NCI-H748 treated with DMSO at 0.1 percent for 48 hours (cell line): ENCODE measurements around the gene CHKA.

Experiments
- DNase-seq: peaks from one replicate; lab custom pipeline; 2025; lab: John Stamatoyannopoulos, UW

CHKA gene

DNA sequence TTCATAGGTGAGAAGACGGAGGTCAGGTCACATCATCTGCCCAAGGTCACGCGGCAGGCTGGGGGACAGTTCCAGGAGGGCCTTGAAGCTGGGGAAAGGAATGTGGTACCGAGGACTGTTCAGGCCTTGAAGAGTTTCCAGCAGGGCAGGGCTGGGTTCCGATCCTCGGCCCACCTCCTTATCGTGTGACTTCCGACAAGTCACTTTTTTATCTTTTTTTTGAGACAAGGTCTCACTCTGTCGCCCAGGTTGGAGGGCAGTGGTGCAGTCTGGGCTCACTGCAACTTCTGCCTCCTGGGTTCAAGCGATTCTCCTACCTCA, 90.1 kb downstream of the CHKA start:
- no peak for DNase-seq

DNA sequence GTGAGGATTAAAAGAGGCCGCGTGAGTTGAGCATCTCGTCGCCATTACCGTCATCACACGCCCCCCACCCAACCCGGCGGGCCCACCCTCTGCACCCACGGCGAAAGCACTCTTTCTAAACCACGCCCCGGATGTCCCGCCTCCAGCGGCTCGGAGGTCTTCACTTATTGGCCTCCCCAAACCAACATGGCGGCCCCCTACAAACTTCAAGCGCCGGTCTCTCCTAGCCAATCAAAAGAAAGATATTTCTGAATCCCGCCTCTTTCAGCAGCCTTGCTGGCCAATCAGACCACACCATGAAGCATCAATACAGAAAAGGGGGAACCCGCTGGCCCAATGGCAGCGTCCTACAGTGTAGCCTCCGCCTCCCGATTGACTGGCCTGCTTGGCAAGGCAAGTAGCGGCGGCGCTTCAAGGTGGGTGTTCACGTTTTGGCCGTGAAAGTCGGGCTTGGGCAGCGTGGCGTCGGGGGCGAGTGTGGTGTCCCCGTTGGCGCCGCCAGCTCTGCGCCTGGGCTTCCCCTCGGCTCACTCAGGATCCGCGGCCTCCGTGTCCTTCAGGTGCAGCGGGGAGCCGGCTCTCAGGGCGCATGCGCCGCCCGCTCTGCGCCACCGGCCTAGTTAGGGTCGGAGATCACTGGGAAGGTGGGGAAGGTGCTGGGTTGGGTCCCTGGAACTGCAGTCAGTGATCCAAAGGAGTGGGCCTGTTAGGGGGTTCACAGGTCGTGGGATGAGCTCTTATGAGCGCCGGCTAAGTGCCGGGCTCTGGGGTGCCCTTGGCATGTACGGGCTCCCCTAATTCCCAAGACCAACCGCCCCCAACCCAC, 90.7 kb downstream of the CHKA start, which contains the start of gene NDUFS8:
TSS of gene NDUFS8 (plus strand) at position 364 of the 826 bp plus-strand sequence. CDS start 1,471 bp downstream, outside the sequence.
- peak; percentile 99 for DNase-seq

DNA sequence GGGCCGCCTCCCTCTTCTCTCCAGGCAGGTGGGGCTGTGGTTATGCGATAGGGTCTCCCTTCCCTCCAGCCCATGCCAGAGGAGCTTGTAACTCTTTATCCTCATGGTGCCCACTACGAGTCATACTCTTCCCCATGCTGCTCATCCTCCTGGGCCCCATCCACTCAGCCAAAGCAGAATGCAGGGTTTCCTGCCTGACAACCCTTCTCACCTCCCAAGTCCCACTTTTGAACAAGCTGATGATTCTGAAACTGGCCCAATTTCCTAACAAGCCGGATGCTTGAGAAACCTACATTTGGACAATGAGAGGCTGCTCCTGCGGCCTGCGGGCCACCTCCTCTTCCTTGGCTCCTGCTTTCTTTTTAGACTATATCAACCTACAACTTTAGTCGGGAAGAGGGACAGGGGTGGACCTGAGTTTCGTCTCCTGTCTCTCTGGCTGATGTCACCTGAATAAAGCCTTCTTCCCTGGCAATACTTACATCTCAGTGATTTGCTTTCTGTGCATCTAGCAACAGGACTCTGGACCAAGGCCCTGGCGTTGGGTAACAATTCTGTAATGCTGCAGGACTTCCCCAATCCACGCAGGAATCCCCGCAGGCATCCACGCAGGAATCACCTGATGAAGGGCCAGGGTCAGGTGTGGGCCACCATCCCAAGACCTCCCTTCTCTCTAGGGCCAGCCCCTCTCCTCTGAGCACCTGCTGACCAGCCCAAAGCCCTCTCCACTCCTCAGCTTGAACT, 92.2 kb downstream of the CHKA start:
- DNase-seq: no peak

DNA sequence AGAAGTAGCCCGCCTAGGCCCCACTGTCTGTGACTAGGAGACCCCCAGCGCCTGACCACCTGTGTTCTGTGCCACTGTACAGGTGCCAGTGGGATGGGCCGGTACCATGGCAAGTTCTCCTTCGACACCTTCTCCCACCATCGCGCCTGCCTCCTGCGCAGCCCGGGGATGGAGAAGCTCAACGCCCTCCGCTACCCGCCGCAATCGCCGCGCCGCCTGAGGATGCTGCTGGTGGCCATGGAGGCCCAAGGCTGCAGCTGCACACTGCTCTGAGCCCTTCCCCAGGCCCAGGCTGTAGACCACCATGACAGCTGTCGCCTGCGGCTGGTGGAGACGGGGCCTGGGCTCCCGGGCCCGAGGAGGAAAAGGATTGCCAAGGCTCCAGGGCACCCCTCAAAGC, 93.5 kb downstream of the CHKA start:
- no peak for DNase-seq

DNA sequence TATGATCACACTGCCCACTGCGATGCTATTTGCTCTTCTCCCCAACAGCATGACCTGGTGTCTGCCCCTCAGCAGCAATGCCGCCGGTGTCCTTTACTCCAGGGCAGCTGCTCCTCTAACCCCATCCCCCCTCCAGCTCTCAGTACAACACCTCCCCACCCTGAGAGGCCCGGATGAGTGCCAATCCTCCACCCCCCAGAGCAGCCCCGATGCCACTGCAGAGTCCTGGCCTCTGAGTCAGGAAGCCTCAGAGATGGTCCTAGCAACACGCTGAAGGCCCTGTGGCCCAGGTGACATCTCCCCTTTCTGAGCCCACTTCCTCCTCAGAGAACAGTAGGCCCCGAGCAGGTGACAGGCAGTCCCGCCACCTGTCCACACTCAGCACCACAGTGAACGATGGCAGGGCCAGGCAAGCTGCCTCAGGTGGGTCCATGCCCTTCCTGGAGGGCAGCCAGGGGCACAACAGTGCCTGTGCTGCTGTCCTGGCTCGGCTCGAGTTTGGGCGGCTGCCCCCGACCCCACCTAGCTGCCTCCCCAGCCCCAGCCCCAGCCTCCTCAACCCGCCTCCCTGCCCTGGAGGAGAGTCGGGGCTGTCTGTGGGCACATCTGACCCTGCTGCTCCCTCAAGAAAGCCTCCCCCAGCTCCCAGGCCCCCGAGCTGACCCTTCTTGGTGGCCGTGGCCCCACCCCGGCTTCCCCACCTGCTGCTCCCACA, 94.6 kb downstream of the CHKA start:
- DNase-seq: no peak

DNA sequence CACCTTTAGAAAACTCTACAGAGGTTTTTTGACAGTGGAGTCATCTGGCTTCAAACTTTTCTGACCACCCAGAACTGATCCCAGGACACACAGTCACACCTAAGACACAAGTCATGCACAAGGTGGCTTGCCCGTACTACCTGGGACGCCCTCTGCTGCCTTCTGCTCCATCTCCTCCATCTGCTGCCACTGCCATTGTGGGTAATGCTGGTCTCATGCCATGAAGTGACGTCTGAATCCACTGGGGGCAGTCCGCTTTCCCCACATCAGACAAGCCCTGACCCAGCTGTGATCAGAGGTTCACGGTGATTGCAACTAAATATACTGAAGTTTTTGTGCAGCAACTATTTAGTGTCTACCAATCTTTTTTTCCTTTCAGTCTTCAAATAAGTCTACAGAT, 96.1 kb downstream of the CHKA start:
- DNase-seq: no peak

DNA sequence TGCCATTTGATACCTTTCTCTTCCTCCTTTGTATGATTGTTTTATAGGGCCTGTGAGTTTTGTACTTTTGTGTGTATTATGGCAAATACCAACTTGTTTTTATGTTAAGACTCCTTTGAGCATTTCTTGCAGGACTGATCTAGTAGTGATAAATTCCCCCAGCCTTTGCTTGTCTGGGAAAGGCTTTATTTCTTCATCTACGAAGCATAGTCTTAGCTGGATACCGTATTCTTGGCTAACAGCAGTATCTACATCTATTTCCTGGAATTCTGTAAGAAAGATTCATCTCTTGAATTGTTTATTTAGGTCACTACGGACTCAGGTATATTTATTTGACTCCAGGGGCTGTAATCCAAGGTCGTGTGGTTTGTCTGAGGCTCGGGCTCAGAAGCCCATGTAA, 96.7 kb downstream of the CHKA start:
- DNase-seq: no peak

DNA sequence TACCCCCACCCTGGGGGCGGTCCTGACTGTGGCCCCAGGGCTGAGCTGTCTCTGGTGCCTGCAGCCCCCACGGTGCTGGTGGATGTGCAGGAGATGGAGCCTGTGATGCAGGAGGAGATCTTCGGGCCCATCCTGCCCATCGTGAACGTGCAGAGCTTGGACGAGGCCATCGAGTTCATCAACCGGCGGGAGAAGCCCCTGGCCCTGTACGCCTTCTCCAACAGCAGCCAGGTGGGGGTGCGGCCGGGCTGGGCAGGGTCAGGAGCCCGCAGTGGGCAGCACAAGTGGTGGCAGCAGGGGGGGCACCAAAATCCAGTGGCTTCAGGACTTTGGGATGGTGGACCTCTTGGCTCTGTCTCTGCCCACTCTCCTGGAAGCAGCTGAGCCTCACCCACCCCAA, 98.7 kb downstream of the CHKA start:
- no peak for DNase-seq

DNA sequence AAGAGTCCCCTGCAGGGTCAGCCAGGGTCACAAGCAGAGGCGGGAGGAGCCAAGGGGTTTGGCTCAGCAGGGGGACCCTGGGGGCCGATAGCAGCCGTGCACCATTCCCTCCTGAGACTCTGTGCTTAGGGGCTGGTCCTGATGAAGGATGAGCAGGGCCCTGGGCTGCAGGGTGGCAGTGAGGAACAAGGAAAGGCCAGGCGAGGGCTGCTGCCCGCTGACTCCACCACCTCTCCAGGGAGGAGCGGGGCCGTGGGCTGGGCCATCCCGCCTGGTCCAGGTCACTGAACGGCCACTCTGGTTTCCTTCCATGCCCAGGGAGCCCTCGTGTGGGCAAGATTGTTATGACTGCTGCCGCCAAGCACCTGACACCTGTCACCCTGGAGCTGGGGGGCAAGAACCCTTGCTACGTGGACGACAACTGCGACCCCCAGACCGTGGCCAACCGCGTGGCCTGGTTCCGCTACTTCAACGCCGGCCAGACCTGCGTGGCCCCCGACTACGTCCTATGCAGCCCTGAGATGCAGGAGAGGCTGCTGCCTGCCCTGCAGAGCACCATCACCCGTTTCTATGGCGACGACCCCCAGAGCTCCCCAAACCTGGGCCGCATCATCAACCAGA, 99.9 kb downstream of the CHKA start:
- DNase-seq: no peak

DNA sequence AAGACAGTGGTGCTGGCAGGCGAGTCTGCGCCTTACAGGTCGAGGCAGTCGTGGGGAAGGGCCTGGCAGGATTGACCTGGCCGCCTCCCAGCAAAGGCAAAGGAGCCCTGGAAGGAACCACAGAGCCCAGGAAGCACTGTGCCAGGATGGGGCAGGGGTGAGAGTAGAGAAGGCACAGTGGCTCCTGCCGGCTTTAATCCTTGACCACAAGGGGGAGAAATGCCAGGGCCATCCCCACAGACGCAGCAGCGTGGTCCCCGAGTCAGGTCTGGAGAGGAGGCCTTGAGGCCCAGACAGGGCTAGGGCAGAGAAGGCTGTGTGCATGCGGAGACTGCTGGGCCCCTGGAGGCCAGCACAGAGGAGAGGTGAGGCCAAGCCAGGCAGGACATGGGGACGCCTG, 100.6 kb downstream of the CHKA start:
- DNase-seq: no peak

DNA sequence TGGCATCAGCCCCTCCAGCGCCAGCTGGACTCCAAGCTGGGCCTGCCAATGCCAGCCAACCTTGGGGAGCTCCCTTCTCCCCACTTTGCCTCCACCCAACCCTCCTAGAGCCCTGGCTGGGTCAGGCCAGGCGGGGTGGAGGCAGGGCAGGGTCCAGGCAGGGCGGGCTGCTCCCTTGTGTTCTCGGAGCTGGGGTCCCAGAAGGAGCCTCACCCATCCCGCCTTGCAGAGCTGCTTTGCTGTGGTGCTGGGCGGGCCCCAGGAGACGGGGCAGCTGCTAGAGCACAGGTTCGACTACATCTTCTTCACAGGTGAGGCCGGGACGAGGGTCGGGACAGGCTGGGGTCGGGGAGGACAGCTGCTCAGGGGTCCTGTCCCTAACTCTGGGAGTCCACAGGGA, 101.7 kb downstream of the CHKA start:
- DNase-seq: no peak

DNA sequence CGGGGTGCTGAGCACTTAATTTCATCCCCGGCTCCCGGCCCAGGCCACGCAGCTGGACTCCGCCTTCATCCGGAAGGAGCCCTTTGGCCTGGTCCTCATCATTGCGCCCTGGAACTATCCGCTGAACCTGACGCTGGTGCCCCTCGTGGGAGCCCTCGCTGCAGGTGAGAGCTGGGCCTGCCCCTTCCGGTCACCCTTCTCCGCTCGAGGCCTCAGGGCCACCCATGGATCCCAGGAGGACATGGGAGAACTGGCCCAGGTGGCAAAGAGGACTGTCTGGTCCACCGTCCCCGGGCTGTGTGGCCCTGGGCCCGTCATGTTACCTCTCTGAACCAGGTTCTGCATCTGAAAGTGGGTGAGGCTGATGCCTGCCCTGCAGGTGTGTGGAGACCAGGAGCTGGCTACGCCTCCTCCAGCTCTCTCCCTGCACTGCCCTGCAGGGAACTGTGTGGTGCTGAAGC, 102.4 kb downstream of the CHKA start:
- DNase-seq: no peak

DNA sequence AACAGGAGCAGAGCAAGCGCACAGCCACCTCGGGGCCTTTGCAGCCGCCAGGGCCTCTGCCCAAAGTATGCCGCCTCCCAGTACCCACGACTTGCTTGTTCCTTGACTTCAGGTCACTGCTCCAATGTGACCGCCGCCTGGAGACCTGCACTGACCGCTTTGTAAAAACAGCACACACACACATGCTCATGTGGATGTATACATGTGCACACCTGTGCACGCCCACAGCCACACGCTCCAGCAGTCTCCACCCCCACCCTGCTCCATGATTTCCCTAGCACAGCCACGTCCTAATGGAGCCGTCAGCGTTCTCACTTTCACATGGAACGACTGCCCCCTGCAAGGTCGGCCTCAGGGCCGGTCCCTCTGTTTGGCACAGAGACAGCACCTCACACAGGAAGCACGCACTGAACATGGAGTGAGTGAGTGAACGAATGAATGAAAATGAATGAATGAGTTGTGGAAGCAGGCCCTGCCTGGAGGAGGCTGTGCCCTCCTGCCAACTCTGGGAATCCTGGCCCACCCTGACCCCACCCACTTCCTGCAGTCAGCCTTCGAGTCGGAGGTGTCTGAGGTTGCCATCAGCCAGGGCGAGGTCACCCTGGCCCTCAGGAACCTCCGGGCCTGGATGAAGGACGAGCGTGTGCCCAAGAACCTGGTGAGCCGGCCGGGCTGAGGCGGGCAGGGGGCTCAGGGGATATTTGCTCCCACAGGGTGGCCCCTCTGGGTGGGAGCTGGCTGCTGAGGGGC, 103.0 kb downstream of the CHKA start:
- DNase-seq: no peak

DNA sequence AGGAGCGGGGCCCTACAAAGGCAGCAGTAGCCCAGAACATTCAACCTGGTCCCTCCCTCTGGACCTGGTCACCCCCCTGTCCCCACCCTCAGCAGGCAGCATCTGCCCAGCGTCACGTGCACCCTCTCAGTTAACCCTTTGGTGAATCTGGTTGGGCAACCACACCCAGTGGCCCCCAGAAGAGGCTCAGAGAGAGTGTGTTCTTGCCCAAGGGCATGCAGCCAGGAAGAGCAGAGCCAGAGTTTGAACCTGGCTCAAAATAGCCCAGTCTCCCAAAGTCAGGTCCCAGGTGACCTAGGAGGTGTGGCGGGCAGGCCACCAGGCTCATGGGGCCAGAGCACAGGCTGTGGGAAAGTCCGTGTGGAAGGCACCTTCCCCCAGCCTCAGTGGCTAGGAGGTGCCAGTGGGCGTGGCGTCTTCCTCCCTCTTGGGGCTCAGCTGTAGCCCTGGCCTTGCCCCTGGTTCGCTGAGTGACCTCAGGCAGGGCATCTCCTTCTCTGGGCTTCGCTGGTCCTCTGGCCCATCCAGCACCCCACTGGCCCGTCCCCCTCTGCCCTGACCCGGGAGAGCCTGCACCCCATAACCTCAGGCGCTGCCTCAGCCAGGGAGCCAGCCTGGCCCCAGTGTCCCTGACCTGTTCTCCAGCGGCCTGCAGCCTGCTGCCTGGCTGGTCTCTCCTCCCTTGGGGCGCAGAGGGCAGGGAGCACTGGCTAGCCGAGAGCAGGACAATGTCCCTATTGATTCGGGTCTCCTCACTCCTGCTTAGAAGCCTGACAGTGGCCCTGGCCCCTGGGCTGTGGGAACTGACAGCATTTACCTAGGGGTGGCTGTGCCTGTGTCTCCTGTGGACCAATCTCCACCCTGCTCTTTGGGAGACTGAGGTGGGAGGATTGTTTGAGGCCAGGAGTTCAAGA, 104.0 kb downstream of the CHKA start:
- no peak for DNase-seq

DNA sequence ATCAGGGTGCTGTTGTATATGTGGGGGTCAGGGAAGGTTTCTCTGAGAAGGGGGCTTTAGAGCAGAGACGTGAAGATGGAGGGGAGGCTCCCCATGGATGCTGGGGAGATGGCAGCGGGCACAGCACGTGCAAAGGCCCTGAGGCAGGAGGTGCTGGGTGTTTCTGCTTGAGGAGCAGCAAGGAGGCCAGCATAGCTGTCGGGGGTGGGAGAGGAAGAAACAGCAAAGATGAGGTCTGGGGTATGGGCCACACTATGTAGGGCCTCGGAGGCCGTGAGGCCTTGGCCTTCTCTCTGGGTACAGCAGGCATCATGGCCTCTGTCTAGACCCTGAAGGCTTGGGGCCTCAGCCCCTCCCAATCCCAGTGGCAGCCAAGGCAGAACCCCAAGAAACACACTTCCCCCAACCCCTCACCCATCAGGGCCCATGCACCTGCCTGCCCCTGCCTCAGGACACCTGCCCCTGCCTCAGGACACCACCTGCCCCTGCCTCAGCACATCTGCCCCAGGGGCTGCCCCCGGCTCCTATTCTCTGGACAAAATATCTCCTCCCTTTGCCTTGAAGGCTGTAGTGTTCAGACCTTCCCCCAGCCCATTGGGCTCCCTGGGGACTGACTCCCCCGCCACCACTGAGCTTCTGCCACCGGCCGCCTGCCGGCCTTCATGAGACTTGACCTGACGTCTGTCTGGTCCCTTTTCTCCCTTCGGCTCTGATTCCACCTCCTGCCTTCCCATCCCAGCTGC, 104.9 kb downstream of the CHKA start:
- no peak for DNase-seq

DNA sequence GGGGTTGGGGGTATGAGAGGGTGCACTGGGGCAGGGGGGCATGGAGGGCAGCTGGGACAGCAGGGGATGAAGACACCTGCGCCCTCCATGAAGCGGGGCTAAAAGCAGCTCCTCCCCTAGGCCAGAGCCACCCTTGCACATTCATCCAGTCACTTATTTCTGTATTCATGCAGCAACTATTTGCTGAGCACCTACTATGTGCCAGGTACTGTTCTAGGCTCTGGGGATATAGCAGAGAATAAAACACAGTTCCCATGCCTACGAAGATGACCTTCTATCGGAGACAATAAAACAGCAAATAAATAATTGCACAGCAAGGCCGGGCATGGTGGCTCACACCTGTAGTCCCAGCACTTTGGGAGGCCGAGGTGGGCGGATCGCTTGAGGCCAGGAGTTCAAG, 105.7 kb downstream of the CHKA start:
- DNase-seq: no peak

DNA sequence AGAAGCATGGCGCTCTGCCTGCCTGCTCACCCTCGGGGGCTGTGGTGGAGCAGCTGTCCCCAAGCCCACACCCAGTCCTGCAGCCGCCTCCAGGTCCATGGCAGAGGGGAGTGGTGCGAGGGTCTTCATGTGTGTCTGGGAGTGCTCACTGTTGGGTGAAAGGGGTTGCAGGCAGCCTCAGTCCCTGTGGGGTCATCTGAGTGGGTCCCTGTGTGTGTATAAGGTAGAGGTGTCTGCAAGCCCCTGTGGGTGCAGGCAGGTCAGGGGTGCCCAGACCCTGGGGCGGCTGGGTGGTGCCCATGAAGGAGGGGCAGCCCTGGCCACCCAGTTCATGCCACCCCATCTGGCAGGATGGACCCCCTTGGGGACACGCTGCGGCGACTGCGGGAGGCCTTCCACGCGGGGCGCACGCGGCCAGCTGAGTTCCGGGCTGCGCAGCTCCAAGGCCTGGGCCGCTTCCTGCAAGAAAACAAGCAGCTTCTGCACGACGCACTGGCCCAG, 106.2 kb downstream of the CHKA start:
- DNase-seq: no peak

DNA sequence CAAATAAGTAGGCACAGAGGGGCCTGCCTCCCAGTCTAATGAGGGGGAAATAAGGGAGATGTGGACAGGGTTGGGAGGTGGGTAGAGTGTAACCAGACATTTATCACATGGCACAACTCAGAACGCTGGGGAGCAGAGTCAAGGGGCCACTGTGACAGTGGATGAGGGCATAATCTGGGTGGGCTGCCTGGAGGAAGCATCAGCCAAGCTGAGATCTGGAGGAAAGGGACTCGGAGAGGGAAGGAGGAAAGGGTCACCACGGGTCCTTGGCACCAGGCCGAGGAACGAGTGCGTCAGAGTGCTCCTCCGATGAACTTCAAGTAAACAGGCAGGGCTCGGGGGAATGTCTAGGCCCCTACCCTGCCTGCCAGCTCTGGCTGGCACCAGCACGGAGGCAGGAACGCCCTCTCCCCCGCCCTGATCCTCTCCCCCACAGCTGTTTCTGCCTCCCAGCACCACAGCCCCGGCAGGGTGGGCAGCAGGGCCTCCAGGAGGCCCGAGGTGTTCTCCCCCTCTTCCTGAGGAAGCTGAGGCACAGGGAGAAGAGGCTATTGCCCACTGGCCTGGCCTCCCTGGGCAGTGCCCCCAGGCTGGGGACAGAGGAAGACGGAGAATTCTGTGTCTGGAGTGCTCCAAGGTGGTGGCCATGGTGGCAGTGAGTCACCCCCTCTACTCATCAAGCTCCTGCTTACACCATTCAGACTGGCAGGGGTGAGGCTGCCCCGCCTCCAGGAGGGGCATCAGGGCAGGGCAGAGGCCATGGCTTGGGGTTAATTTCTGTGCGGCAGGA, 106.8 kb downstream of the CHKA start:
- no peak for DNase-seq
